ENCODE data around the gene ROCK2. TPM values are rescaled to one million over a fixed set of nuclear protein-coding genes. Genes with fewer than 3 reads are reported as not detected.
A peak's percentile ranks its signal among the peaks of the same experiment; 100 is the strongest.

Gene ROCK2
- total and polyA plus RNA-seq, 2 of the 13 experiments (the other 11 are each of a cell fraction or from before 2014, with no cell fraction given), result 38.1 to 119 TPM

- TF ChIP-seq ZBTB10 (CRISPR knock-in tag; IDR thresholded peaks at IDR 0.05; ENCODE audit: borderline replicate concordance) (no peak), ZNF616 (CRISPR knock-in tag; IDR thresholded peaks at IDR 0.05; ENCODE audit: low read depth) (no peak), PRPF4 (IDR thresholded peaks at IDR 0.05; ENCODE audit: low read depth, low read length, poor library complexity, severe bottlenecking) (no peak), FOXP4 (CRISPR knock-in tag; IDR thresholded peaks at IDR 0.05) (no peak), MXD4 (CRISPR knock-in tag; IDR thresholded peaks at IDR 0.05) (no peak), MXD3 (CRISPR knock-in tag; IDR thresholded peaks at IDR 0.05) (0 out of 2 replicates have a peak, but pooled peaks have one; percentile 1), ZBTB42 (CRISPR knock-in tag; IDR thresholded peaks at IDR 0.05) (no peak), SKI (IDR thresholded peaks at IDR 0.05; ENCODE audit: partially characterized antibody) (no peak), ARID3A (IDR thresholded peaks at IDR 0.05; ENCODE audit: low read depth, low read length) (no peak), POGZ (CRISPR knock-in tag; IDR thresholded peaks at IDR 0.05) (no peak), MED13 (CRISPR knock-in tag; IDR thresholded peaks at IDR 0.05) (no peak), RBM22 (optimal IDR thresholded peaks at IDR 0.05; ENCODE audit: low read length) (no peak), KLF16 (CRISPR knock-in tag; IDR thresholded peaks at IDR 0.05) (no peak), ZNF451 (CRISPR knock-in tag; IDR thresholded peaks at IDR 0.05) (0 out of 2 replicates have a peak, but pooled peaks have one; percentile 7), ESRRA (CRISPR knock-in tag; IDR thresholded peaks at IDR 0.05; ENCODE audit: low read depth) (no peak)
Measured at GRCh38 chr2:11364565-11364887, 20.1 kb upstream of the ROCK2 start (continued).

All from HepG2 (cell line).